Activated CD4-positive, alpha-beta memory T cell treated with anti-CD3 and anti-CD28 coated beads, Interleukin-2, amount 10 ng/mL, durations not matched to agents 7 days and 5 days (primary cell): ENCODE results near the gene ACTR1A. TPM values are rescaled to one million over a fixed set of nuclear protein-coding genes. Genes with fewer than 3 reads are reported as not detected.

Source experiments
- CTCF ChIA-PET: fragments of 350-600 bp; sonication (Branson Sonifier 250); formaldehyde crosslinking; loops from one replicate; lab custom pipeline; 2021; ENCODE audit warnings: antibody characterized with exemption, inconsistent platforms; lab: Charles Lee
- POLR2A ChIA-PET: fragments of 350-600 bp; sonication (Branson Sonifier 250); formaldehyde crosslinking; loops from one replicate; lab custom pipeline; 2021; ENCODE audit warnings: antibody characterized with exemption; lab: Charles Lee
- DNase-seq: peaks from one replicate; pipeline ENCODE4 v3.0.0-alpha.2; 2020
- H3K27ac Mint-ChIP-seq: one replicate; pipeline ENCODE4 v1.8.0; 2021; ENCODE audit warnings: mild to moderate bottlenecking, mixed read lengths
- H3K27me3 Mint-ChIP-seq: one replicate; pipeline ENCODE4 v1.8.0; 2021; ENCODE audit warnings: mixed read lengths
- H3K36me3 Mint-ChIP-seq: one replicate; pipeline ENCODE4 v1.8.0; 2021; ENCODE audit warnings: low read depth, mixed read lengths
- H3K4me1 Mint-ChIP-seq: one replicate; pipeline ENCODE4 v1.8.0; 2021; ENCODE audit warnings: mixed read lengths
- H3K4me3 Mint-ChIP-seq: one replicate; pipeline ENCODE4 v1.8.0; 2021; ENCODE audit warnings: mild to moderate bottlenecking, mixed read lengths
- H3K9me3 Mint-ChIP-seq: one replicate; pipeline ENCODE4 v1.8.0; 2021; ENCODE audit warnings: mixed read lengths
- total RNA-seq, 2 experiments: library from RNA; stranded (reverse); gene quantifications; one replicate each; pipeline ENCODE4 v1.2.3, GENCODE V29; 2021

Gene ACTR1A
- 10 to 100 TPM; 74.3 to 78.9 TPM for total RNA-seq

GRCh38 chr10:102502337-102503151 is at the start of gene ACTR1A:
TSS of gene ACTR1A (minus strand) at chr10:102502712. CDS start at chr10:102502647, 65 bp downstream.
- peaks cover 37% of the 10 kb centered on the region for H3K36me3 Mint-ChIP-seq
- H3K27ac Mint-ChIP-seq, result no peak within 1 kb of the TSS
- ChIA-PET POLR2A (interaction anchor here (0.6 to 5.5 kb wide), 12 partner anchors 9 to 552 kb away, joined by 3 to 32 read pairs (median 4); partner anchors contain the start of genes C10orf95, CUEDC2, FBXL15 and GBF1), CTCF (interaction anchor here (0.5 to 8.7 kb wide), 23 partner anchors 9 to 433 kb away, joined by 3 to 120 read pairs (median 5); partner anchors contain the start of genes C10orf95, CUEDC2, FBXL15 and GBF1)
- peaks cover 40% of the 10 kb centered on the region for H3K4me1 Mint-ChIP-seq
- no peak within 1 kb of the TSS for H3K4me3 Mint-ChIP-seq
- peak; percentile 96 for DNase-seq
- no peaks in the 10 kb centered on the region for H3K9me3 Mint-ChIP-seq
- no peaks in the 10 kb centered on the region for H3K27me3 Mint-ChIP-seq

GRCh38 chr10:102550636-102551210 is 48.2 kb upstream of the ACTR1A start:
- Mint-ChIP-seq H3K27ac (no peak overlapping the region), H3K4me1 (peaks cover 2% of the 10 kb centered on the region), H3K27me3 (no peaks in the 10 kb centered on the region), H3K9me3 (no peaks in the 10 kb centered on the region), H3K4me3 (no peak overlapping the region), H3K36me3 (peaks cover 16% of the 10 kb centered on the region)
- CTCF ChIA-PET, result interaction anchor here (0.7 kb wide), 1 partner anchor 88 kb away, joined by 3 read pairs; no protein-coding TSS in a partner anchor
- DNase-seq, result no peak
- POLR2A ChIA-PET, result interaction anchor here (0.5 to 0.7 kb wide), 2 partner anchors 48 to 95 kb away, joined by 3 to 4 read pairs; no protein-coding TSS in a partner anchor

GRCh38 chr10:102549549-102549948 is 47.0 kb upstream of the ACTR1A start:
- POLR2A ChIA-PET, result no interaction called here
- Mint-ChIP-seq H3K4me3 (no peak overlapping the region), H3K4me1 (peaks cover 2% of the 10 kb centered on the region), H3K27ac (no peak overlapping the region), H3K36me3 (peaks cover 16% of the 10 kb centered on the region), H3K27me3 (no peaks in the 10 kb centered on the region), H3K9me3 (no peaks in the 10 kb centered on the region)
- no peak for DNase-seq
- CTCF ChIA-PET, result no interaction called here

GRCh38 chr10:102546606-102547320 is 44.3 kb upstream of the ACTR1A start:
- peaks cover 12% of the 10 kb centered on the region for H3K36me3 Mint-ChIP-seq
- H3K9me3 Mint-ChIP-seq, result no peaks in the 10 kb centered on the region
- ChIA-PET CTCF (no interaction called here), POLR2A (no interaction called here)
- no peak overlapping the region for H3K4me3 Mint-ChIP-seq
- H3K27me3 Mint-ChIP-seq, result no peaks in the 10 kb centered on the region
- peaks cover 7% of the 10 kb centered on the region for H3K4me1 Mint-ChIP-seq
- DNase-seq, result no peak
- H3K27ac Mint-ChIP-seq, result no peak overlapping the region

- Mint-ChIP-seq H3K4me1 (peaks cover 7% of the 10 kb centered on the region), H3K36me3 (peaks cover 11% of the 10 kb centered on the region), H3K4me3 (no peak overlapping the region), H3K27ac (no peak overlapping the region), H3K27me3 (no peaks in the 10 kb centered on the region), H3K9me3 (no peaks in the 10 kb centered on the region)
- DNase-seq, result no peak
- ChIA-PET POLR2A (no interaction called here), CTCF (no interaction called here)
These were observed 43.5 kb upstream of the ACTR1A start for GRCh38 chr10:102545997-102546396.

- CTCF ChIA-PET, result no interaction called here
- POLR2A ChIA-PET, result no interaction called here
- peaks cover 7% of the 10 kb centered on the region for H3K4me1 Mint-ChIP-seq
- H3K36me3 Mint-ChIP-seq, result peaks cover 8% of the 10 kb centered on the region
- H3K4me3 Mint-ChIP-seq, result no peak overlapping the region
- DNase-seq, result no peak
- H3K9me3 Mint-ChIP-seq, result no peaks in the 10 kb centered on the region
- H3K27me3 Mint-ChIP-seq, result no peaks in the 10 kb centered on the region
- no peak overlapping the region for H3K27ac Mint-ChIP-seq
These were observed 42.9 kb upstream of the ACTR1A start for GRCh38 chr10:102545265-102545871.

- Mint-ChIP-seq H3K4me1 (peaks cover 7% of the 10 kb centered on the region), H3K9me3 (no peaks in the 10 kb centered on the region), H3K27ac (no peak overlapping the region), H3K36me3 (peaks cover 5% of the 10 kb centered on the region), H3K4me3 (no peak overlapping the region), H3K27me3 (no peaks in the 10 kb centered on the region)
- POLR2A ChIA-PET, result no interaction called here
- DNase-seq, result no peak
- CTCF ChIA-PET, result no interaction called here
These were observed 40.4 kb upstream of the ACTR1A start for GRCh38 chr10:102542800-102543418.

- no peak for DNase-seq
- POLR2A ChIA-PET, result no interaction called here
- Mint-ChIP-seq H3K4me1 (peaks cover 7% of the 10 kb centered on the region), H3K27me3 (no peaks in the 10 kb centered on the region), H3K27ac (no peak overlapping the region), H3K36me3 (peaks cover 5% of the 10 kb centered on the region), H3K9me3 (no peaks in the 10 kb centered on the region), H3K4me3 (no peak overlapping the region)
- CTCF ChIA-PET, result no interaction called here
These were observed 37.5 kb upstream of the ACTR1A start for GRCh38 chr10:102540023-102540422.

GRCh38 chr10:102538811-102539210 is 36.3 kb upstream of the ACTR1A start:
- Mint-ChIP-seq H3K36me3 (peaks cover 5% of the 10 kb centered on the region), H3K27me3 (no peaks in the 10 kb centered on the region), H3K27ac (no peak overlapping the region), H3K4me3 (no peak overlapping the region), H3K4me1 (peaks cover 7% of the 10 kb centered on the region), H3K9me3 (no peaks in the 10 kb centered on the region)
- DNase-seq, result no peak
- CTCF ChIA-PET, result interaction anchor here (0.6 kb wide), 1 partner anchor 37 kb away, joined by 3 read pairs; no protein-coding TSS in a partner anchor
- POLR2A ChIA-PET, result no interaction called here

GRCh38 chr10:102537948-102538347 is 35.4 kb upstream of the ACTR1A start:
- ChIA-PET POLR2A (no interaction called here), CTCF (no interaction called here)
- Mint-ChIP-seq H3K4me1 (peaks cover 6% of the 10 kb centered on the region), H3K36me3 (peaks cover 5% of the 10 kb centered on the region), H3K27ac (no peak overlapping the region), H3K4me3 (no peak overlapping the region), H3K27me3 (no peaks in the 10 kb centered on the region), H3K9me3 (no peaks in the 10 kb centered on the region)
- DNase-seq, result no peak

- Mint-ChIP-seq H3K36me3 (peaks cover 6% of the 10 kb centered on the region), H3K4me3 (no peak overlapping the region), H3K9me3 (no peaks in the 10 kb centered on the region), H3K27me3 (no peaks in the 10 kb centered on the region), H3K4me1 (no peaks in the 10 kb centered on the region), H3K27ac (no peak overlapping the region)
- ChIA-PET CTCF (no interaction called here), POLR2A (no interaction called here)
- DNase-seq, result no peak
These were observed 34.9 kb upstream of the ACTR1A start for GRCh38 chr10:102537367-102537766.

GRCh38 chr10:102535481-102536147 is 33.1 kb upstream of the ACTR1A start:
- Mint-ChIP-seq H3K27ac (no peak overlapping the region), H3K9me3 (no peaks in the 10 kb centered on the region), H3K4me3 (no peak overlapping the region), H3K36me3 (peaks cover 6% of the 10 kb centered on the region), H3K27me3 (no peaks in the 10 kb centered on the region), H3K4me1 (no peaks in the 10 kb centered on the region)
- DNase-seq, result no peak
- ChIA-PET POLR2A (no interaction called here), CTCF (no interaction called here)
